ENCODE measurements around the gene PPP2R2D. TPM values are rescaled to one million over a fixed set of nuclear protein-coding genes. Genes with fewer than 3 reads are reported as not detected.

PPP2R2D gene
- polyA plus RNA-seq, 1 of the 3 experiments (the other 2 are of a cell fraction): 25.1 TPM

DNA sequence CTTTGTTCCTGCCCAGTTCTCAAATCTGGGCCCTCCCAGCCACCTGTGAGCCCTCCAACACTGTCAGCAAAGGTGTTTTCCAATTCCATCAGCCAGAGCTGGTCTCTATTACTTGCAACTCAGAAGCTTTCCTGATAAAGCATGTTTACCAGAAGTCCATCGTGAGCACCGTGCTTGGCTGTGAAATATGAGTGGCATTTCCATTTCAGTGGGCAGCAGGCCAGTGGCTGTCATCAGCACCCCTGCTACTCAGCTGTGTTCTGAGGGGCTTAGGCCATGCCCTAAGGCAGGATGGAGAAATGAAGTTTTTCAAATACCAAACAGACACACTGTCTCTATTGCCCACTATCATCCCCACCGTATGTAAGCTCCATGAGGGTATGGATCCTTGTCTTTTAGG lies 93.6 kb downstream of the PPP2R2D start:
- WGBS (ENCODE audit: low lambda C conversion rate): 53% methylated on average over 3 of the region's 3 CpGs
- Histone ChIP-seq H4K20me1 (ENCODE audit: insufficient read depth) (no peaks in the 10 kb centered on the region), H3K4me1 (ENCODE audit: control insufficient read depth in 1 of 2, insufficient read depth in 2 of 2, low read depth in 1 of 2, low read length in 1 of 2) (no peaks in the 10 kb centered on the region), H3F3A (replicated peaks; ENCODE audit: insufficient read depth) (no peaks in the 10 kb centered on the region), H3K4me2 (no peak overlapping the region), H3K36me3 (replicated peaks in 1 of 2; ENCODE audit: control insufficient read depth in 1 of 2, insufficient read depth in 2 of 2, low read length in 1 of 2) (no peaks in the 10 kb centered on the region), H3K27me3 (ENCODE audit: insufficient read depth) (no peaks in the 10 kb centered on the region; the same call in 1 of the 2 replicates), H3K9me2 (no peaks in the 10 kb centered on the region), H3K79me2 (ENCODE audit: insufficient read depth) (no peaks in the 10 kb centered on the region), H3K27ac (ENCODE audit: low read depth in 2 of 2, low read length in 1 of 2) (no peak overlapping the region), H3K9ac (no peak overlapping the region), H3K4me3 (ENCODE audit: low read depth in 2 of 2, low read length in 1 of 2) (no peak overlapping the region), H3K9me3 (no peaks in the 10 kb centered on the region), H2AFZ (ENCODE audit: low read depth) (no peak overlapping the region)
- no peak for DNase-seq
- CTCF ChIA-PET: interaction anchor here (1.5 kb wide), 1 partner anchor 28 kb away, joined by 6 read pairs; no protein-coding TSS in a partner anchor
- TF ChIP-seq TEAD4 (IDR thresholded peaks at IDR 0.05; ENCODE audit: borderline replicate concordance, insufficient read depth): no peak
- no peak for TF ChIP-seq RFX5 (IDR thresholded peaks at IDR 0.05; ENCODE audit: low read length)
- TF ChIP-seq, protein P1, sequence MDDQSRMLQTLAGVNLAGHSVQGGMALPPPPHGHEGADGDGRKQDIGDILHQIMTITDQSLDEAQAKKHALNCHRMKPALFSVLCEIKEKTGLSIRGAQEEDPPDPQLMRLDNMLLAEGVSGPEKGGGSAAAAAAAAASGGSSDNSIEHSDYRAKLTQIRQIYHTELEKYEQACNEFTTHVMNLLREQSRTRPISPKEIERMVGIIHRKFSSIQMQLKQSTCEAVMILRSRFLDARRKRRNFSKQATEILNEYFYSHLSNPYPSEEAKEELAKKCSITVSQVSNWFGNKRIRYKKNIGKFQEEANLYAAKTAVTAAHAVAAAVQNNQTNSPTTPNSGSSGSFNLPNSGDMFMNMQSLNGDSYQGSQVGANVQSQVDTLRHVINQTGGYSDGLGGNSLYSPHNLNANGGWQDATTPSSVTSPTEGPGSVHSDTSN (IDR thresholded peaks at IDR 0.05): no peak
- no peak for TF ChIP-seq EZH2phosphoT487 (IDR thresholded peaks at IDR 0.05; ENCODE audit: borderline replicate concordance, low read depth)
- TF ChIP-seq, protein P2, sequence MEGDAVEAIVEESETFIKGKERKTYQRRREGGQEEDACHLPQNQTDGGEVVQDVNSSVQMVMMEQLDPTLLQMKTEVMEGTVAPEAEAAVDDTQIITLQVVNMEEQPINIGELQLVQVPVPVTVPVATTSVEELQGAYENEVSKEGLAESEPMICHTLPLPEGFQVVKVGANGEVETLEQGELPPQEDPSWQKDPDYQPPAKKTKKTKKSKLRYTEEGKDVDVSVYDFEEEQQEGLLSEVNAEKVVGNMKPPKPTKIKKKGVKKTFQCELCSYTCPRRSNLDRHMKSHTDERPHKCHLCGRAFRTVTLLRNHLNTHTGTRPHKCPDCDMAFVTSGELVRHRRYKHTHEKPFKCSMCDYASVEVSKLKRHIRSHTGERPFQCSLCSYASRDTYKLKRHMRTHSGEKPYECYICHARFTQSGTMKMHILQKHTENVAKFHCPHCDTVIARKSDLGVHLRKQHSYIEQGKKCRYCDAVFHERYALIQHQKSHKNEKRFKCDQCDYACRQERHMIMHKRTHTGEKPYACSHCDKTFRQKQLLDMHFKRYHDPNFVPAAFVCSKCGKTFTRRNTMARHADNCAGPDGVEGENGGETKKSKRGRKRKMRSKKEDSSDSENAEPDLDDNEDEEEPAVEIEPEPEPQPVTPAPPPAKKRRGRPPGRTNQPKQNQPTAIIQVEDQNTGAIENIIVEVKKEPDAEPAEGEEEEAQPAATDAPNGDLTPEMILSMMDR (IDR thresholded peaks at IDR 0.05): no peak
- no peak for TF ChIP-seq JUND (IDR thresholded peaks at IDR 0.05)
- TF ChIP-seq FOSL2 (IDR thresholded peaks at IDR 0.05; ENCODE audit: borderline replicate concordance, low read depth): no peak
- no peak for TF ChIP-seq EP300 (IDR thresholded peaks at IDR 0.05; ENCODE audit: borderline replicate concordance in 1 of 2, low read depth in 1 of 2, low read length in 1 of 2)
- no peak for TF ChIP-seq POLR2AphosphoS5 (IDR thresholded peaks at IDR 0.05; ENCODE audit: low read depth, low read length)
- TF ChIP-seq CHD2 (IDR thresholded peaks at IDR 0.05; ENCODE audit: low read length, partially characterized antibody): no peak
- TF ChIP-seq, protein P3, sequence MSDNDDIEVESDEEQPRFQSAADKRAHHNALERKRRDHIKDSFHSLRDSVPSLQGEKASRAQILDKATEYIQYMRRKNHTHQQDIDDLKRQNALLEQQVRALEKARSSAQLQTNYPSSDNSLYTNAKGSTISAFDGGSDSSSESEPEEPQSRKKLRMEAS (IDR thresholded peaks at IDR 0.05; ENCODE audit: low read depth): no peak
- POLR2A ChIA-PET: interaction anchor here (0.5 kb wide), 1 partner anchor 111 kb away, joined by 3 read pairs; no protein-coding TSS in a partner anchor

DNA sequence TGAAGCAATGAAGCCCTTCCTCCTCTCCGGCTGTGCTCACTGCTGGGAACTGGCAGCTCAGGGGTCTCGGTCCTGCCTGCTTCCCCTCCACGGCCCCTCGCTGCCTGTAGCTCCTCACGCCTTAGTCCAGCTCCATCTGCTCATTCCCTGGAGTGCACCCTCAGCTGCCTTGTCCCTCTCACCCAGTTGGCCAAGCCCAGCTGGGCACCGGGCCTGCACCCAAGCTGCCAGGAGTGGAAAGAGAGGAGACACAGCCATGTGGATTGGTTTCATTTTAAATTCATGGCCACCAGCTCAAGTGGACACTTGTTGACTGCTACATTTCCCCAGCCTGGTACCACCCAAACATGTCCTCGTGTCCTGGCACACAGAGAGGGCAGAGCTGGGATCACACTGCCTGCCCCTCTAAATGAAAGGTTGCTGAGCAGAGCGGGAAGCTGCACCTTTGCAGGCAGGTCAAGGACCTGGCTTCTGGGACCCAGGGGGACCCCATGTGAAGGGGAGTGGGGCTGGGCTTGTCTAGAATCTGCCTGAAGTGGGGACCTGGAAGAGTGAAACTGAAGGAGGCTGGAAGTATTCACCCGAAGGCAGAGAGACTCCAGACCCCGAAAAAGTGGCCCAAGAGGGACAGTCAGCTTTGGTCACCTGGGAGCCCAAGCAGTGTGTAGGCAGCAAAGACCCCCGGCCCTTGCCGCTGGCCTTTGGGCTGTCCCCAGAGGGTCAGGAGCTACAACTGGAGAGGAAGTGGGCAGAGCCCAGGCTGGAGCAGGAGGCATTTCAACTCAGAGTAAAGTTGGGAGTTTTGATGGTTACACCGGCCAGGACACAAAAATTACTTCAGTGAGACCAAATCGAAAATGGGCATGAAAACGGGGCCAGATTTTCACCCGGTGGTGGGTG lies 95.9 kb downstream of the PPP2R2D start:
- no peaks in the 10 kb centered on the region for H4K20me1 ChIP-seq (ENCODE audit: insufficient read depth)
- no peaks in the 10 kb centered on the region for H3F3A ChIP-seq (replicated peaks; ENCODE audit: insufficient read depth)
- POLR2A ChIA-PET: no interaction called here
- no peaks in the 10 kb centered on the region; the same call in 1 of the 2 replicates for H3K27me3 ChIP-seq (ENCODE audit: insufficient read depth)
- H2AFZ ChIP-seq (ENCODE audit: low read depth): no peak overlapping the region
- H3K79me2 ChIP-seq (ENCODE audit: insufficient read depth): no peaks in the 10 kb centered on the region
- H3K9me2 ChIP-seq: no peaks in the 10 kb centered on the region
- no peaks in the 10 kb centered on the region for H3K9me3 ChIP-seq
- no peaks in the 10 kb centered on the region for H3K36me3 ChIP-seq (replicated peaks in 1 of 2; ENCODE audit: control insufficient read depth in 1 of 2, insufficient read depth in 2 of 2, low read length in 1 of 2)
- CTCF ChIA-PET: interaction anchor here (1.1 to 3.5 kb wide), 3 partner anchors 16 to 111 kb away, joined by 4 to 27 read pairs (median 5); no protein-coding TSS in a partner anchor
- DNase-seq: no peak
- H3K4me1 ChIP-seq (ENCODE audit: control insufficient read depth in 1 of 2, insufficient read depth in 2 of 2, low read depth in 1 of 2, low read length in 1 of 2): no peaks in the 10 kb centered on the region
- H3K4me2 ChIP-seq: no peak overlapping the region
- H3K27ac ChIP-seq (ENCODE audit: low read depth in 2 of 2, low read length in 1 of 2): no peak overlapping the region
- no peak overlapping the region for H3K9ac ChIP-seq
- 52% methylated on average over 15 of the region's 16 CpGs for WGBS (ENCODE audit: low lambda C conversion rate)
- H3K4me3 ChIP-seq (ENCODE audit: low read depth in 2 of 2, low read length in 1 of 2): no peak overlapping the region
- no peak for TF ChIP-seq TCF12 (IDR thresholded peaks at IDR 0.05)
- TF ChIP-seq, protein P1 (IDR thresholded peaks at IDR 0.05): no peak
- no peak for TF ChIP-seq GABPA (IDR thresholded peaks at IDR 0.05; ENCODE audit: low read depth)
- TF ChIP-seq TEAD4 (IDR thresholded peaks at IDR 0.05; ENCODE audit: borderline replicate concordance, insufficient read depth): no peak

All from SK-N-SH (cell line).